Measurements from ENCODE around the gene NOC4L.

Gene NOC4L

DNA sequence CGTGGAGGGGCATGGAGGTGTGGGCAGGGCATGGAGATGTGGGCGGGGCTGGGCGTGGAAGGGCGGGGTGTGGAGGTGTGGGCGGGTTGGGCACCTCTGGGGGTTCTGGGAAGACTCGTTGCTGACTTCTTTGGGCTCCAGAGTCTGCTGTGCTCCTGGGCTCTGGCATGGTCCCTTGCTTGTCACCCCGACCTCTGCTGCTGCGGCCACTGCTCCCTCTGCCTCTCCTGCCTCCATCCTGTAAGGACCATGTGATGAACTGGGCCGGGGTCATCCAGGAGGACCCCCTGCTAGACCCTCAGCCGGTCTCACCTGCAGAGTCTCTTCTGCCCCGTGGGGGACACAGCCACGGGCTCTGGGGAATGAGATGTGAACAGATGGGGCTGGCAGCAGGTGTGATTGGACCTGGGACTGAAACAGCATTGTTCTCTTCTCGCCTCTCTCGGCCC lies 15.3 kb downstream of the NOC4L start:
- no peak for TF ChIP-seq CTCF (IDR thresholded peaks at IDR 0.05; ENCODE audit: borderline replicate concordance, insufficient read depth, low read depth, low read length)

GRCh38 chr12:132160016-132160415 lies 15.8 kb downstream of the NOC4L start:
- H3K4me3 ChIP-seq (ENCODE audit: low read depth, low read length), result no peak overlapping the region
- no peak for TF ChIP-seq CTCF (IDR thresholded peaks at IDR 0.05; ENCODE audit: borderline replicate concordance, insufficient read depth, low read depth, low read length)

More for the DNA sequence above, 15.3 kb downstream of the NOC4L start:
- H3K4me3 ChIP-seq (ENCODE audit: low read depth, low read length), result no peak overlapping the region

DNA sequence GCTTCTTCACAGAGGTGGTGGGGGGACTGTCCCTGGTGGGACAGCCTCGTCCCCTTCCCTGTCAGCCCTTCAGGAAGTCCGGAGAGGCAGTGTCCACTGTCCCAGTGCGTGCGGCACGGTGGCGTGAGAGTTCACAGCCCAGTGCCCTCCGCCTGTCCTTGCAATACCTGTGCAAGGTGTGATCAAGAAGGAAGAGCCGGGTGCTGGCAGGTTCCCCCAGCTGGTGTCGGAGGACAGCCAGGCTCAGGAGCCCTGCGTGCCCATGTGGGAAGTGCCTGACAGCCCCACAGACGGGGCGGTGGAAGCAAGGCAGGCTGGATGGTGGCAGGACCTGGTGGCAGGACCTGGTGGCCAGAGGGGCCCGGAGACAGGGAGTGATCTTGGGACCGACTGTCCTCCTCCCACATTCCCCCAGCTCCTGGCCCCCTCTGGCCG lies 16.4 kb downstream of the NOC4L start:
- no peak for TF ChIP-seq CTCF (IDR thresholded peaks at IDR 0.05; ENCODE audit: borderline replicate concordance, insufficient read depth, low read depth, low read length)
- no peak overlapping the region for H3K4me3 ChIP-seq (ENCODE audit: low read depth, low read length)

GRCh38 chr12:132161036-132161781 lies 17.0 kb downstream of the NOC4L start:
- H3K4me3 ChIP-seq (ENCODE audit: low read depth, low read length), result no peak overlapping the region
- no peak for TF ChIP-seq CTCF (IDR thresholded peaks at IDR 0.05; ENCODE audit: borderline replicate concordance, insufficient read depth, low read depth, low read length)

DNA sequence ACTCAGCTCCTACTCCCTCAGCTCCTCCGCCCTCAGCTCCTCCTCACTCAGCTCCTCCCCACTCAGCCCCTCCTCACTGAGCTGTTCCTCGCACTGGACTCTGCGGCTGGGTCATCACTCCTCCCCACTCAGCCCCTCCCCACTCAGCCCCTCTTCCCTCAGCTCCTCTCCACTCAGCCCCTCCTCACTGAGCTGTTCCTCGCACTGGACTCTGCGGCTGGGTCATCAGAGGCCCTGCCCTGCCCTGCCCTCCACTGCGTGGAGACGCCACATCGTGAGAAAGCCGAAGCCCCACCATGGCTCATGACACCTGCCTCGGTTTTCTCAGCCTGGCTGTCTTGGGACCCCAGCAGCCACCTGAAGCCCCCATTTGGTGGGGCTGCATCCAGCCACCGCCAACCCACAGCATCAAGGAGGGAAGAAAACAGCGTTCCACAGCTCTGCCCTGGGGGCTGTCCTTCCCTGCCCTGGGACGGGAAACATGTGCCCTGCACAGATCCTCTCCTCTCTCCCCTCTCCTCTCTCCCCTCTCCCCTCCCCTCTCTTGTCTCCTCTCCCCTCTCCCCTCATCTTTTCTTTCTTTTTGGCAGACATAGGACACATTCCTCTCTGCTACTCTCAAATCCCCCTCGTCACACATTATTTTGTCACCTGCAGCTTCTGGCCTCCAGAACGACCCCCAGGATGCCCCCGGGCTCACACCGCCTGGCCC lies 17.7 kb downstream of the NOC4L start:
- no peak for TF ChIP-seq CTCF (IDR thresholded peaks at IDR 0.05; ENCODE audit: borderline replicate concordance, insufficient read depth, low read depth, low read length)
- H3K4me3 ChIP-seq (ENCODE audit: low read depth, low read length), result no peak overlapping the region

DNA sequence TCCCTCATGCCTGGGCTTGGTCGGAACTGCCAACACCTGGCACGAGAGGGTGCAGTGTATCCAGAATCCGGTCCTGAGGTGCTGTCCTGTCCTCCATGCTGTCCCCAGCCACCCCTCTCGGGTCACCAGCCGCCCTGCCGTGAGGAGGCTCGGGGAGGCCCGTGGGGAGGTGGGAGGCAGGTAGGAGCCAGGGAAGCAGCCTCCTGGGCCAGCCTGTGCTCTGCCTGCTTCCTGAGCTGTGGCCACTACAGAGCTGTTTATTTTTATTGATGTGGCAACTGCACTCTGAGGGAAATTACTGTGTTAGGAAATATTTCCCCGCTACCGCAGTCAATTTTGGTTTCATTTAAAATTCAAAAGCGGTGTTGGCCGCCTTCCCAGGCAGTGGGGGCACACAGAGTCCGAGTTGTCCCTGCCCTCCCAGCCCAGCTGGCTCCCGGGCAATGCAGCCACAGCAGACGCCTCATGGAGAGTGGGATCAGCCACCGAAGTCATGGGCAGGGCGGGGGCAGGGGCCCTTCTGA lies 18.3 kb downstream of the NOC4L start:
- H3K4me3 ChIP-seq (ENCODE audit: low read depth, low read length), result no peak overlapping the region
- no peak for TF ChIP-seq CTCF (IDR thresholded peaks at IDR 0.05; ENCODE audit: borderline replicate concordance, insufficient read depth, low read depth, low read length)
